Natural killer cell (primary cell): ENCODE data around the gene LLPH. TPM values are rescaled to one million over a fixed set of nuclear protein-coding genes. Genes with fewer than 3 reads are reported as not detected.

Experiments
- ATAC-seq, 3 donors: fragments of 150-1000 bp in 2 of 3; fragments of 200-7000 bp in 1 of 3; cut with Tn5 transposase; 1 replicate in 1 of 3; 2 replicates in 2 of 3; pipeline ENCODE4 v1.10.0; 2021; ENCODE audit warnings: mild to moderate bottlenecking in 2 of 3, moderate library complexity in 2 of 3
- DNase-seq, 2 donors: peaks; one replicate each; pipeline versions ENCODE4 v3.0.0 to v3.0.0-alpha.2; 2013 to 2021; ENCODE audit warnings: mixed read lengths in 1 of 2
- H3K27ac ChIP-seq: one replicate; pipeline ENCODE4 v1.5.1; 2013; ENCODE audit warnings: mild to moderate bottlenecking, low read length
- H3K27me3 ChIP-seq: one replicate; pipeline ENCODE4 v1.6.1; 2013; ENCODE audit warnings: low read length; ENCODE audit not compliant: control insufficient read depth, insufficient read depth
- H3K36me3 ChIP-seq: one replicate; pipeline ENCODE4 v1.6.1; 2013; ENCODE audit warnings: low read length; ENCODE audit not compliant: control insufficient read depth, insufficient read depth
- H3K4me1 ChIP-seq: one replicate; pipeline ENCODE4 v1.6.1; 2013; ENCODE audit warnings: low read length; ENCODE audit not compliant: control insufficient read depth, insufficient read depth
- H3K4me3 ChIP-seq: one replicate; pipeline ENCODE4 v1.5.1; 2013; ENCODE audit warnings: low read length
- H3K9me3 ChIP-seq: one replicate; pipeline ENCODE4 v1.6.1; 2013; ENCODE audit warnings: low read length; ENCODE audit not compliant: control insufficient read depth, insufficient read depth
- H3K27ac Mint-ChIP-seq, 2 donors: one replicate each; pipeline ENCODE4 v1.8.0; 2022; ENCODE audit warnings: mild to moderate bottlenecking in 2 of 2, mixed read lengths in 2 of 2, moderate library complexity in 1 of 2
- H3K27me3 Mint-ChIP-seq, 2 donors: one replicate each; pipeline ENCODE4 v1.8.0; 2022; ENCODE audit warnings: low read depth in 2 of 2, mixed read lengths in 2 of 2
- H3K36me3 Mint-ChIP-seq: one replicate; pipeline ENCODE4 v1.8.0; 2022; ENCODE audit warnings: mixed read lengths
- H3K4me1 Mint-ChIP-seq, 2 donors: one replicate each; pipeline ENCODE4 v1.8.0; 2022; ENCODE audit warnings: mixed read lengths in 2 of 2
- H3K4me3 Mint-ChIP-seq: one replicate; pipeline ENCODE4 v1.8.0; 2022; ENCODE audit warnings: mild to moderate bottlenecking, moderate library complexity, mixed read lengths
- H3K9me3 Mint-ChIP-seq, 2 donors: one replicate each; pipeline ENCODE4 v1.8.0; 2022; ENCODE audit warnings: mixed read lengths in 2 of 2
- WGBS: methylation state at CpG from one replicate; pipeline ENCODE4 v1.1.7; 2013; ENCODE audit warnings: missing lambda C conversion rate; ENCODE audit not compliant: insufficient coverage; 5-methylcytosine and 5-hydroxymethylcytosine counted together
- intact Hi-C: fragments of 100-400 bp; cut with micrococcal nuclease; formaldehyde crosslinking; loops from one replicate; pipeline ENCODE4 v1.14.2; 2022
- total RNA-seq, 4 donors: library from RNA; stranded (reverse); fragments of 120-200 nt in 1 of 4; gene quantifications; one replicate each; pipeline versions ENCODE4 v1.2.3 to v1.2.4, GENCODE V29; 2013 to 2022
- TF ChIP-seq, protein P1 (sequence below): fragments of 200-600 bp; IDR thresholded peaks from one replicate; pipeline ENCODE4 v1.8.0; 2022; ENCODE audit warnings: antibody characterized with exemption

Gene LLPH
- total RNA-seq, 3 donors from 2014 or later (not counting 1 experiment from before 2014, with no cell fraction given), result 24.9 to 27.3 (median 25.5) TPM

DNA sequence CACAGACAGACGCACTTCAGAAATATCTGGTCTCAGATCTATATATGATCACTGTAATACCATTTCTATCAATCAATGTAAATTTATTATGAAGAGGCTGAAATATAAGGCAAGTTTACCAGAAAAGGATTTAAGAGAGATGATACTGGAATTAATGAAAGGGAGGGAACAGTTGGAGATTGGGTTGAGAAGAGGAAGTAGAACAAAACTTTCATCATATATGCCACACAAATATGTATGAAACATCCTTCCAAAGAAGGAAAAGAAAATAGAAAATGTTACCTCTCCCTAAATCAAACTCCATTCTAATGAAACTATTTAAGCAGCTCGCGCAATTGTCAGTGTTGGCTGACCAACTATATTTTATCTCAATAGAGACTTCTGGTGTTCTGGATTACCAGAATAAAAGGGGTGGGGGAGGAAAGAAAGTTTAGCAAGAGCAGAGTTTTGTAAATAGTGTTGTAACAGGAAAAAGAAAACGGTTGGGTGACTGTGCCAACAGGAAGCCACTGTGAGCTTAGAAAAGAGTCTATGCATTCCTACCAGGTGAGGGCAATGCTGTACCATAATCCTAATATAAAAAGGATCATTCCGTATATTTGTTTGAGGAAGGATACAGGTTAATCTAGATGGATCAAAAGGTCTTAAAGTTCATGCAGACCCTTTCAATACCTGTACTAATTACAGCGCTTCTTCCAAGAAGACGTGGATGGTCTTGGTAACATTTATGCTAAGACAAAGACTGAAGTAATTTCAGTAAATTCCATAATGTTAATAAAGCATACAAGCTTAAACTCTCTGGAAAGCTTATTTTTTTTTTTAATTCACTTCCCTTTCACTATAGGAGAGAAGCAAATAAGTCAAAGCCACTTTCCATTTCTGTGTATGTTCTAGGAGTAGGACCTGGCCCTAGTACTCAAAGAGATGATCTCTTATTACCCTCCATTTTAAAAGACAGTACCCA lies 14.5 kb upstream of the LLPH start:
- TF ChIP-seq, protein P1, sequence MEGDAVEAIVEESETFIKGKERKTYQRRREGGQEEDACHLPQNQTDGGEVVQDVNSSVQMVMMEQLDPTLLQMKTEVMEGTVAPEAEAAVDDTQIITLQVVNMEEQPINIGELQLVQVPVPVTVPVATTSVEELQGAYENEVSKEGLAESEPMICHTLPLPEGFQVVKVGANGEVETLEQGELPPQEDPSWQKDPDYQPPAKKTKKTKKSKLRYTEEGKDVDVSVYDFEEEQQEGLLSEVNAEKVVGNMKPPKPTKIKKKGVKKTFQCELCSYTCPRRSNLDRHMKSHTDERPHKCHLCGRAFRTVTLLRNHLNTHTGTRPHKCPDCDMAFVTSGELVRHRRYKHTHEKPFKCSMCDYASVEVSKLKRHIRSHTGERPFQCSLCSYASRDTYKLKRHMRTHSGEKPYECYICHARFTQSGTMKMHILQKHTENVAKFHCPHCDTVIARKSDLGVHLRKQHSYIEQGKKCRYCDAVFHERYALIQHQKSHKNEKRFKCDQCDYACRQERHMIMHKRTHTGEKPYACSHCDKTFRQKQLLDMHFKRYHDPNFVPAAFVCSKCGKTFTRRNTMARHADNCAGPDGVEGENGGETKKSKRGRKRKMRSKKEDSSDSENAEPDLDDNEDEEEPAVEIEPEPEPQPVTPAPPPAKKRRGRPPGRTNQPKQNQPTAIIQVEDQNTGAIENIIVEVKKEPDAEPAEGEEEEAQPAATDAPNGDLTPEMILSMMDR, result peak; percentile 27
- Mint-ChIP-seq H3K9me3 (peaks cover 6 to 10% of the 10 kb centered on the region in 2 donors), H3K4me1 (peaks cover 18 to 23% of the 10 kb centered on the region in 2 donors), H3K36me3 (peaks cover 21% of the 10 kb centered on the region), H3K27me3 (no peaks in the 10 kb centered on the region), H3K4me3 (no peak overlapping the region), H3K27ac (peak overlapping the region; percentile 67 to 86)
- 0% methylated on average over 1 of the region's 7 CpGs for WGBS
- H3K4me1 ChIP-seq, result no peaks in the 10 kb centered on the region
- DNase-seq, result peak in 1 of 2 donors; percentile 48
- peak; percentile 42 to 79 (median 63) for ATAC-seq
- intact Hi-C loops, result no loop called here
- peaks cover 3% of the 10 kb centered on the region for H3K9me3 ChIP-seq
- H3K27ac ChIP-seq, result peak overlapping the region; percentile 29
- peaks cover 83% of the 10 kb centered on the region for H3K36me3 ChIP-seq
- no peaks in the 10 kb centered on the region for H3K27me3 ChIP-seq
- H3K4me3 ChIP-seq, result no peak overlapping the region

DNA sequence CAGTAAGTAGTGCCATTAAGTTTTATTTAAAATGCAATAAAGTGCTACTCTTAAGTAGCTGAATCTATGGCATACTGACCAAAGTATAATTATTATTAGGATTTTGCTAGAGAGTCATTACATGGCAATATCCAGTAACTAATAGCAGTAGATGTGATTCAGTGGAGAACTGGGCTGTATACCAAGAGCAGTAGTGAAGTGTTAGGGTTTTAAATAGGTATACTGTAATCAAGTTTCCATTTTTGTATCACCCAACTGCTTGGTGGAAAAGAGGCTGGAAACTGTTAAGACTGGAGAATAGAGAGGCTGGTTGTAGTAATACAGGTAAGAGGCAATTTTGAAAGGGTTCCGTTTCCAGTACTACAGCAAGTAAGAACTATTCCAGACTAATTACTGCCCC lies 13.3 kb upstream of the LLPH start:
- no peak for ATAC-seq
- H3K4me1 Mint-ChIP-seq, result peaks cover 18 to 23% of the 10 kb centered on the region in 2 donors
- H3K9me3 ChIP-seq, result peaks cover 3% of the 10 kb centered on the region
- no peak overlapping the region for H3K4me3 ChIP-seq
- DNase-seq, result no peak
- WGBS, result 100% methylated on average over 1 of the region's 1 CpG
- no peak overlapping the region for H3K27ac ChIP-seq
- H3K36me3 Mint-ChIP-seq, result peaks cover 23% of the 10 kb centered on the region
- no peak overlapping the region for H3K27ac Mint-ChIP-seq
- no peaks in the 10 kb centered on the region for H3K27me3 Mint-ChIP-seq
- peaks cover 6 to 11% of the 10 kb centered on the region in 2 donors for H3K9me3 Mint-ChIP-seq
- no peak overlapping the region for H3K4me3 Mint-ChIP-seq
- TF ChIP-seq, protein P1, result no peak
- H3K27me3 ChIP-seq, result no peaks in the 10 kb centered on the region
- no peaks in the 10 kb centered on the region for H3K4me1 ChIP-seq
- intact Hi-C loops, result no loop called here
- H3K36me3 ChIP-seq, result peaks cover 82% of the 10 kb centered on the region

DNA sequence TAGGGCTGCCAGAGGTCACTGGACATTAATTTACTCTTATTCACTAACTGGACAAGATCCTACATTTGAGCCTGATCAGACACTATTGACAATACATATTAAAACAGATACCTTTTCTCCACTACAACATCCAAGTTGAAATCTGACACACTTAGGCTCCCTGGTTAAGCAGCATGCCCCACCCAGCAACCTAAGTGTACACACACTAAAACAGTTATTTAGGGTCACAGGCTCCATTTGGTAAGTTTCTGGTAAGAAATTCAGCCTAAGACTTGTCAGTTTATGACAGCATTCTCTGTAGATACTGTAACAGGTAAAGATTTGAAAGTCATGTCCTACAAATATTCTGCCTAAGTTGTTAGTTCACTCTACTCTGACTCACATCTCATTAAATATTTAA lies 12.3 kb upstream of the LLPH start:
- Histone ChIP-seq H3K4me1 (no peaks in the 10 kb centered on the region), H3K9me3 (peaks cover 3% of the 10 kb centered on the region), H3K4me3 (no peak overlapping the region), H3K36me3 (peaks cover 78% of the 10 kb centered on the region), H3K27me3 (no peaks in the 10 kb centered on the region), H3K27ac (no peak overlapping the region)
- Mint-ChIP-seq H3K4me1 (peaks cover 18 to 23% of the 10 kb centered on the region in 2 donors), H3K9me3 (peaks cover 6 to 11% of the 10 kb centered on the region in 2 donors), H3K27ac (no peak overlapping the region), H3K4me3 (no peak overlapping the region), H3K36me3 (peaks cover 23% of the 10 kb centered on the region), H3K27me3 (no peaks in the 10 kb centered on the region)
- DNase-seq, result no peak
- ATAC-seq, result no peak
- TF ChIP-seq, protein P1, result no peak
- intact Hi-C loops, result no loop called here
